ENCODE measurements around the gene C11orf21.

Gene C11orf21

GRCh38 chr11:2258501-2259465, 42.9 kb downstream of the C11orf21 start:
- DNase-seq = no peak

- no peak for DNase-seq
Measured at GRCh38 chr11:2256951-2257700, 44.6 kb downstream of the C11orf21 start.

- no peak for DNase-seq
Measured at GRCh38 chr11:2256293-2256913, 45.3 kb downstream of the C11orf21 start.

GRCh38 chr11:2252018-2252417, 49.7 kb downstream of the C11orf21 start:
- no peak for DNase-seq

- no peak for DNase-seq
Measured at GRCh38 chr11:2251138-2251537, 50.6 kb downstream of the C11orf21 start.

GRCh38 chr11:2250485-2250884, 51.2 kb downstream of the C11orf21 start:
- DNase-seq = no peak

- no peak for DNase-seq
Measured at GRCh38 chr11:2250041-2250440, 51.7 kb downstream of the C11orf21 start.

- DNase-seq = no peak
Measured at GRCh38 chr11:2249189-2249916, 52.4 kb downstream of the C11orf21 start.

GRCh38 chr11:2248762-2249161, 53.0 kb downstream of the C11orf21 start:
- DNase-seq = no peak

- DNase-seq = no peak
Measured at GRCh38 chr11:2248242-2248641, 53.5 kb downstream of the C11orf21 start.

- no peak for DNase-seq
Measured at GRCh38 chr11:2247496-2247895, 54.2 kb downstream of the C11orf21 start.

Measured in suppressor macrophage treated with lipopolysaccharide for 4 hours (primary cell).